Measurements from ENCODE around the gene RMND5B. TPM values are rescaled to one million over a fixed set of nuclear protein-coding genes. Genes with fewer than 3 reads are reported as not detected.

Gene RMND5B
- polyA plus RNA-seq, 1 donor from 2014 or later: 37.3 TPM

GRCh38 chr5:178115814-178116142, 15.0 kb upstream of the RMND5B start:
- Histone ChIP-seq H3K4me3 (ENCODE audit: low read length) (peak overlapping the region; percentile 79), H3K79me2 (replicated peaks; ENCODE audit: insufficient read depth, low read length) (no peaks in the 10 kb centered on the region), H3K27ac (ENCODE audit: low read length) (no peak overlapping the region), H4K20me1 (ENCODE audit: insufficient read depth) (no peaks in the 10 kb centered on the region), H3K36me3 (ENCODE audit: insufficient read depth, low read length) (no peaks in the 10 kb centered on the region), H2AFZ (ENCODE audit: low read depth, low read length) (no peak overlapping the region), H3F3A (ENCODE audit: insufficient read depth, low read length, poor library complexity, severe bottlenecking) (no peaks in the 10 kb centered on the region), H3K9me3 (ENCODE audit: low read length) (no peaks in the 10 kb centered on the region), H3K9me2 (ENCODE audit: insufficient read depth, low read length) (no peaks in the 10 kb centered on the region), H3K4me2 (ENCODE audit: low read length) (no peak overlapping the region), H3K9ac (ENCODE audit: low read length) (no peak overlapping the region), H3K27me3 (ENCODE audit: insufficient read depth, low read depth, low read length) (no peaks in the 10 kb centered on the region)
- TF ChIP-seq TAF1 (IDR thresholded peaks at IDR 0.05; ENCODE audit: low read depth) (no peak), EP300 (conservative IDR thresholded peaks at IDR 0.05; ENCODE audit: poor library complexity, severe bottlenecking) (no peak), SMC3 (conservative IDR thresholded peaks at IDR 0.05; ENCODE audit: poor library complexity) (no peak), EZH2 (IDR thresholded peaks at IDR 0.05; ENCODE audit: borderline replicate concordance, insufficient read depth, low read length, poor library complexity, severe bottlenecking) (no peak), RAD21 (conservative IDR thresholded peaks at IDR 0.05) (no peak), CTCF (IDR thresholded peaks at IDR 0.05; ENCODE audit: poor library complexity, severe bottlenecking) (no peak), POLR2AphosphoS5 (IDR thresholded peaks at IDR 0.05) (no peak), REST (IDR thresholded peaks at IDR 0.05; ENCODE audit: borderline replicate concordance) (no peak), MXI1 (conservative IDR thresholded peaks at IDR 0.05; ENCODE audit: poor library complexity, severe bottlenecking) (no peak)

- H3K9me2 ChIP-seq (ENCODE audit: insufficient read depth, low read length): no peaks in the 10 kb centered on the region
- no peaks in the 10 kb centered on the region for H3K79me2 ChIP-seq (replicated peaks; ENCODE audit: insufficient read depth, low read length)
- H3K36me3 ChIP-seq (ENCODE audit: insufficient read depth, low read length): no peaks in the 10 kb centered on the region
- no peaks in the 10 kb centered on the region for H4K20me1 ChIP-seq (ENCODE audit: insufficient read depth)
- H3K27ac ChIP-seq (ENCODE audit: low read length): no peak overlapping the region
- no peaks in the 10 kb centered on the region for H3K27me3 ChIP-seq (ENCODE audit: insufficient read depth, low read depth, low read length)
- no peak overlapping the region for H3K9ac ChIP-seq (ENCODE audit: low read length)
- TF ChIP-seq TAF1 (IDR thresholded peaks at IDR 0.05; ENCODE audit: low read depth): no peak
- TF ChIP-seq MXI1 (conservative IDR thresholded peaks at IDR 0.05; ENCODE audit: poor library complexity, severe bottlenecking): no peak
- no peaks in the 10 kb centered on the region for H3K9me3 ChIP-seq (ENCODE audit: low read length)
- H3K4me2 ChIP-seq (ENCODE audit: low read length): no peak overlapping the region
- H3F3A ChIP-seq (ENCODE audit: insufficient read depth, low read length, poor library complexity, severe bottlenecking): no peaks in the 10 kb centered on the region
- peak overlapping the region; percentile 79 for H3K4me3 ChIP-seq (ENCODE audit: low read length)
- no peak overlapping the region for H2AFZ ChIP-seq (ENCODE audit: low read depth, low read length)
Measured at GRCh38 chr5:178116143-178116885, 14.5 kb upstream of the RMND5B start.

All from neural cell (in vitro differentiated cells).